HG02884 (cell line): ENCODE results near the gene SUV39H1.
"Not testable (repeated sequence)": the region's sequence is repeated elsewhere in the genome, so short reads cannot be mapped to it uniquely, and the experiment has no call there.

Experiments used
- ATAC-seq: cut with Tn5 transposase; IDR thresholded peaks from one replicate; pipeline ENCODE4 v1.9.1; 2021; ENCODE audit warnings: mild to moderate bottlenecking, moderate library complexity; ENCODE audit not compliant: unreplicated experiment

Gene SUV39H1

GRCh38 chrX:48684134-48684533 lies 12.4 kb upstream of the SUV39H1 start:
- no peak for ATAC-seq

GRCh38 chrX:48685416-48685815 lies 11.1 kb upstream of the SUV39H1 start:
- no peak for ATAC-seq

GRCh38 chrX:48688531-48689150 lies 7.9 kb upstream of the SUV39H1 start:
- ATAC-seq = no peak

- ATAC-seq = no peak
Observed at GRCh38 chrX:48689208-48689920, 7.2 kb upstream of the SUV39H1 start.

- not testable (repeated sequence) for ATAC-seq
Observed at GRCh38 chrX:48691746-48692145, 4.8 kb upstream of the SUV39H1 start.

- ATAC-seq = no peak
Observed at GRCh38 chrX:48694776-48695533, 1.6 kb upstream of the SUV39H1 start.

- no peak for ATAC-seq
Observed at GRCh38 chrX:48695534-48695896, 1.0 kb upstream of the SUV39H1 start.

- ATAC-seq = no peak
Observed at GRCh38 chrX:48695925-48696300, 621 bp upstream of the SUV39H1 start.

GRCh38 chrX:48696909-48697727 lies 584 bp downstream of the SUV39H1 start:
- peak; percentile 10 for ATAC-seq

GRCh38 chrX:48698306-48698705 lies 1.8 kb downstream of the SUV39H1 start:
- ATAC-seq = no peak

GRCh38 chrX:48700246-48700645 lies 3.7 kb downstream of the SUV39H1 start:
- no peak for ATAC-seq

GRCh38 chrX:48700951-48701653 lies 4.6 kb downstream of the SUV39H1 start:
- ATAC-seq = no peak

- ATAC-seq = no peak
Observed at GRCh38 chrX:48702032-48702431, 5.5 kb downstream of the SUV39H1 start.

GRCh38 chrX:48702716-48703115 lies 6.2 kb downstream of the SUV39H1 start:
- no peak for ATAC-seq

GRCh38 chrX:48703228-48703627 lies 6.7 kb downstream of the SUV39H1 start:
- no peak for ATAC-seq

- no peak for ATAC-seq
Observed at GRCh38 chrX:48703642-48704481, 7.3 kb downstream of the SUV39H1 start.

- no peak for ATAC-seq
Observed at GRCh38 chrX:48705871-48706270, 9.3 kb downstream of the SUV39H1 start.

- no peak for ATAC-seq
Observed at GRCh38 chrX:48709522-48710112, 13.1 kb downstream of the SUV39H1 start.

- ATAC-seq = no peak
Observed at GRCh38 chrX:48711162-48711928, 14.8 kb downstream of the SUV39H1 start.
